ENCODE measurements around the gene PRSS53. TPM values are rescaled to one million over a fixed set of nuclear protein-coding genes. Genes with fewer than 3 reads are reported as not detected.

The PRSS53 gene
- total and polyA plus RNA-seq, 9 donors: 0.30 to 2.9 (median 1.5) TPM

DNA sequence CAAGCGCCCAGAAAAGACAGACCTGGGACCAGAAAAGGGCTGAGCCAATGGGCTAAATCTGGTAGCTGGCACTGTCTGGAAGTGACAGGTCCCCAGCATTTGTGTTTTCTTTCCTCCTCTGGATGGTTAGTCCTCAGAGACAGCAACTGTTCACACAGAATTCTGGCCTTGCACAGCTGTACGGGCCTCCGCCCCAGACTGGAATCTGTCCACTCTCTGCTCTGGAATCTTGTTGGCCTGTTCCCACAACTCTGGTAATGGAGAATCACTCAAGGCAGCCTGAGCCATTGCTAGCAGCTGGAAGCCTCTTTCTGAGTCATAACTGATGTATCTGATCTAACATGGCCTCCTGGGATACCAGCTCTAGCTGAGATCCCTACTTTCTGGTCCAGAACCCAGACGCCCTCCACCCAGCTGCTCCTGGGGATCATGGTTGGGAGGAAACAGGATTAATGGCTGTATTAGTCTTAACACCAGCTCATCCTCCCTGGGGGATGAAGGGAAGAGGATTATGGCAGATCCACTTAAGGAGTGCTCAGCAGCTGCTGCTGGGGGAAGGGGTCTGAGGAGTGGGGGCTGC, 23.8 kb downstream of the PRSS53 start:
- TF ChIP-seq EP300 (IDR thresholded peaks at IDR 0.05): no peak
- no peak for TF ChIP-seq POLR2A (IDR thresholded peaks at IDR 0.05)
- no peak for TF ChIP-seq CTCF (IDR thresholded peaks at IDR 0.05)

DNA sequence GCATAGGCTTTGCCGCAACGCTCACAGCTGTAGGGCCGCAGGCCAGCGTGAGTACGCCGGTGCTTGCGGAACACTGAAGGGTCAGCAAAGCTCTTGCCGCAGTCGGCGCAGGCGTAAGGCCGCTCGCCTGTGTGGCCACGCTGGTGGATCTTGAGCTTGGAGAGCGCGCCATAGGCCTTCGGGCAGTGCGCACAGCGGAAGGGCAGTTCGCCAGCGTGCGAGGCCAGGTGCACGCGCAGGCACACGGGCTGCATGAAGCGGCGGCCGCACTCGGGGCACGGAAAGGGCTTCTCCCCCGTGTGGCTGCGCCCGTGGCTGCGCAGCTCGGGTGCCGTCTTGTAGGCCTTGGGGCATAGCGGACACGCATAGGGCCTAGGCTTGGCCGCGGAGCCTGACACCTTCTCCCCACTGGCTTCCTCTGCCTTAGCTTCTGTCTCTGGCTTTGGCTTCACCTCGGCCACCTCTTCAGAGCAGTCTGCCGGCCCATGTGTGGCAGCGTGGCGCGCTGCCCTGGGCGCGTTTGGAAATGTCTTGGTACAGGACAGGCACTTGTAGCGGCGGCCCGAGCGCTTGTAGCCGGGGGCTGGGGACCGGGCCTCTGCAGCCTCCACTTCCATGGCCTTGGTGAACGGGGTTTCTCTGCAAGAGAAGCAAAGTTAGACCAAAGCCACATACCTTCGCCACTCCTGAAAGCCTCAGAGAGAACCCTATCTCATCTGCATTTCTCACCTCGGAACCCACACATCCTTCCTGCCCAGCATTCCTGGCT, 24.7 kb downstream of the PRSS53 start:
- no peaks in the 10 kb centered on the region for H3K36me3 ChIP-seq
- 94 to 95% (median 94%) methylated on average over 56 of the region's 56 CpGs for WGBS, 3 donors
- H3K27me3 ChIP-seq: no peaks in the 10 kb centered on the region
- no peaks in the 10 kb centered on the region for H3K4me1 ChIP-seq (ENCODE audit: insufficient read depth)
- H3K27ac ChIP-seq: no peak overlapping the region
- no peaks in the 10 kb centered on the region for H3K9me3 ChIP-seq
- H3K4me3 ChIP-seq: no peak overlapping the region
- TF ChIP-seq CTCF (IDR thresholded peaks at IDR 0.05) (no peak), EP300 (IDR thresholded peaks at IDR 0.05) (no peak), POLR2A (IDR thresholded peaks at IDR 0.05) (no peak)
- intact Hi-C loops (cut with DNase I): no loop called here
- DNase-seq: no peak

More for the DNA sequence above, 23.8 kb downstream of the PRSS53 start:
- Histone ChIP-seq H3K36me3 (no peaks in the 10 kb centered on the region), H3K9me3 (no peaks in the 10 kb centered on the region), H3K4me1 (ENCODE audit: insufficient read depth) (no peaks in the 10 kb centered on the region), H3K27ac (no peak overlapping the region), H3K27me3 (no peaks in the 10 kb centered on the region), H3K4me3 (no peak overlapping the region)
- intact Hi-C loops (cut with DNase I): no loop called here
- DNase-seq: no peak
- WGBS, 3 donors: 23 to 38% (median 35%) methylated on average over 4 of the region's 4 CpGs

- WGBS, 3 donors: 91 to 95% (median 94%) methylated on average over 9 of the region's 9 CpGs
- intact Hi-C loops (cut with DNase I): no loop called here
These were observed 25.3 kb downstream of the PRSS53 start for GRCh38 chr16:31063495-31063842.

DNA sequence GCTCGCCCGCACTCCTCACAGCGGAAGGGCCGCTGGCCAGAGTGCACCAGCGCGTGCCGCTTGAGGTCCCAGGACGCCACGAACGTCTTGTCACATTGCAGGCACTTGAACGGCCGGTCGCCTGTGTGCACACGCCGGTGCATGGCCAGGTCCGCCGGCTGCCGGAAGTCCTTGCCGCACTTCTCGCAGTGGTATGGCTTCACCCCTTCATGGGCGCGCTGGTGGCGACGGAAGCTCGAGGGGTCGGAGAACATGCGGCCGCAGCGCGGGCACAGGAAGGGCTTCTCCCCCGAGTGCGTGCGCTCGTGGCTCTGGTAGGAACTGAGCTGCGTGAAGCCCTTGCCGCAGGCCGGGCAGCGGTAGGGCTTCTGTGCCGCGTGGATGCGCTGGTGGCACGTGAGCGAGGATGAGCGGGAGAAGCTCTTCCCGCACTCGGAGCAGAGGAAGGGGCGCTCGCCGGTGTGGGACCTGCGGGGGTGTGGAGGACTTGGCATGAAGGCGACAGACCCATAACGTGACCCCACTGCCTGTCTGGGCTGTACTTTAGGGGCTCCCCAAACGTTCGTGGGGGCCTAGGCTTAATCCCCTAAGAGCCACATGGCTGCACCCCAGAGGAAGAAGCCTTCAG, 26.8 kb downstream of the PRSS53 start:
- DNase-seq: no peak
- intact Hi-C loops (cut with DNase I): no loop called here
- TF ChIP-seq POLR2A (IDR thresholded peaks at IDR 0.05) (no peak), CTCF (IDR thresholded peaks at IDR 0.05) (no peak), EP300 (IDR thresholded peaks at IDR 0.05) (no peak)
- Histone ChIP-seq H3K36me3 (no peaks in the 10 kb centered on the region), H3K27ac (no peak overlapping the region), H3K4me3 (no peak overlapping the region), H3K9me3 (no peaks in the 10 kb centered on the region), H3K4me1 (ENCODE audit: insufficient read depth) (no peaks in the 10 kb centered on the region), H3K27me3 (no peaks in the 10 kb centered on the region)
- 95 to 97% (median 96%) methylated on average over 54 of the region's 54 CpGs for WGBS, 3 donors

More at GRCh38 chr16:31063495-31063842, 25.3 kb downstream of the PRSS53 start:
- H3K4me1 ChIP-seq (ENCODE audit: insufficient read depth): no peaks in the 10 kb centered on the region
- H3K36me3 ChIP-seq: no peaks in the 10 kb centered on the region
- no peak overlapping the region for H3K4me3 ChIP-seq
- H3K27ac ChIP-seq: no peak overlapping the region
- H3K9me3 ChIP-seq: no peaks in the 10 kb centered on the region
- no peaks in the 10 kb centered on the region for H3K27me3 ChIP-seq
- no peak for TF ChIP-seq CTCF (IDR thresholded peaks at IDR 0.05)
- no peak for TF ChIP-seq POLR2A (IDR thresholded peaks at IDR 0.05)
- no peak for TF ChIP-seq EP300 (IDR thresholded peaks at IDR 0.05)
- no peak for DNase-seq
